KMS-11 (cell line): ENCODE data around the gene PRM1.
A peak's percentile ranks its signal among the peaks of the same experiment; 100 is the strongest.

Experiments used
- H2AFZ ChIP-seq: fragments of 200-600 bp; sonication (generic); 2 replicates; pipeline ENCODE4 v1.6.1; 2016; ENCODE audit warnings: antibody characterized with exemption, mixed run types, low read depth
- H3K27ac ChIP-seq: fragments of 200-600 bp; sonication (generic); 2 replicates; pipeline ENCODE4 v1.6.1; 2016; ENCODE audit warnings: mild to moderate bottlenecking, mixed run types
- H3K27me3 ChIP-seq: fragments of 200-600 bp; sonication (generic); 2 replicates; pipeline ENCODE4 v1.6.1; 2017; ENCODE audit warnings: mild to moderate bottlenecking, low read depth, mixed run types, moderate library complexity; ENCODE audit not compliant: insufficient read depth
- H3K36me3 ChIP-seq: fragments of 200-600 bp; sonication (generic); 2 replicates; pipeline ENCODE4 v1.6.1; 2017; ENCODE audit warnings: mild to moderate bottlenecking, mixed run types; ENCODE audit not compliant: insufficient read depth
- H3K4me1 ChIP-seq: fragments of 200-600 bp; sonication (generic); 2 replicates; pipeline ENCODE4 v1.6.1; 2016; ENCODE audit warnings: mild to moderate bottlenecking, low read depth, mixed run types; ENCODE audit not compliant: poor library complexity, severe bottlenecking
- H3K4me2 ChIP-seq: fragments of 200-600 bp; sonication (generic); 2 replicates; pipeline ENCODE4 v1.7.0; 2016; ENCODE audit warnings: mild to moderate bottlenecking, mixed run types
- H3K4me3 ChIP-seq: fragments of 200-600 bp; sonication (generic); IDR thresholded peaks from 2 replicates; pipeline ENCODE4 v1.6.1; 2017; ENCODE audit warnings: low read depth, low read length, mixed read lengths; ENCODE audit not compliant: insufficient read depth
- H3K79me2 ChIP-seq: fragments of 200-600 bp; sonication (generic); 2 replicates; pipeline ENCODE4 v1.6.1; 2016; ENCODE audit warnings: low read depth, mixed run types; ENCODE audit not compliant: insufficient read depth
- H3K9ac ChIP-seq: fragments of 200-600 bp; sonication (generic); 2 replicates; pipeline ENCODE4 v1.6.1; 2016; ENCODE audit warnings: mild to moderate bottlenecking, mixed run types
- H4K20me1 ChIP-seq: fragments of 200-600 bp; sonication (generic); 2 replicates; pipeline ENCODE4 v1.6.1; 2016; ENCODE audit warnings: mild to moderate bottlenecking, mixed run types; ENCODE audit not compliant: insufficient read depth
- CTCF ChIP-seq: fragments of 200-600 bp; sonication (generic); conservative IDR thresholded peaks from 2 replicates; pipeline ENCODE4 v1.6.1; 2017; ENCODE audit warnings: low read depth, mild to moderate bottlenecking, antibody characterized with exemption, low read length, moderate library complexity, mixed read lengths

Gene PRM1

GRCh38 chr16:11320170-11320569 lies 39.0 kb upstream of the PRM1 start:
- TF ChIP-seq CTCF: no peak
- Histone ChIP-seq H3K27ac (no peak overlapping the region), H3K27me3 (no peaks in the 10 kb centered on the region), H3K36me3 (no peaks in the 10 kb centered on the region), H3K4me1 (peaks cover 26% of the 10 kb centered on the region), H4K20me1 (no peaks in the 10 kb centered on the region), H3K9ac (no peak overlapping the region), H3K4me2 (peak overlapping the region; percentile 69), H2AFZ (no peak overlapping the region), H3K79me2 (no peaks in the 10 kb centered on the region), H3K4me3 (no peak overlapping the region)

DNA sequence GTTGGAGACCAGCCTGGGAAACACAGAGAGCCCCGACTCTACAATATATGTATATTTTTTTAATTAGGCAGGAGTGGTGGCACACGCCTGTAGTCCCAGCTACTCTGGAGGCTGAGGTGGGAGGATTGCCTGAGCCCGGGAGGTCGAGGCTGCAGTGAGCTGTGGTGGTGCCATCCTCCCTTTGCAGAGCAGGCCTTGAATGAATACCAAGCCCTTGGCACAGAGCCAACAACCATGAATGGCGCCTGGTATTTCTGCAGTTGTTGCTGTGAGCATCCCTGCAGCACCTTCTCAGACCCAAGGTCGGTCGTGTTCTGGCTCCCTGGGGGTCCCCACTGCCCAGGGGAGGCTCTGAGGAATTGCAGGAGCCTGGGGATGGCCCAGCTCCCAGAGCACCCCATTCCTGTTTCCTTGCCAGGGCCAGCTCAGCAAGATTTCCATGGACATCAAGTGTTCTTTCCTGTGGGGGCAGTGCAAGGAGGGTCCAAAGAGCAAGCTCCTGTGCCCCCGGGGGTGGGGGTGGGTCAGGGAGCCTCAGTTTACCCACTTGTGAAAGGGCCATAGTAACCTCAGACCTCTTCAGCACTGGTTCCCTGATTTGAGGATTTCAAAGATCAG lies 38.5 kb upstream of the PRM1 start:
- H3K79me2 ChIP-seq: no peaks in the 10 kb centered on the region
- no peak overlapping the region for H3K4me3 ChIP-seq
- no peak for TF ChIP-seq CTCF
- no peaks in the 10 kb centered on the region for H4K20me1 ChIP-seq
- H2AFZ ChIP-seq: no peak overlapping the region
- H3K4me1 ChIP-seq: peaks cover 28% of the 10 kb centered on the region
- no peaks in the 10 kb centered on the region for H3K36me3 ChIP-seq
- no peaks in the 10 kb centered on the region for H3K27me3 ChIP-seq
- no peak overlapping the region for H3K9ac ChIP-seq
- H3K4me2 ChIP-seq: peak overlapping the region; percentile 69
- H3K27ac ChIP-seq: peak overlapping the region; percentile 8; the same call in 1 of the 2 replicates

GRCh38 chr16:11318817-11319216 lies 37.7 kb upstream of the PRM1 start:
- Histone ChIP-seq H3K4me3 (no peak overlapping the region), H2AFZ (no peak overlapping the region), H3K36me3 (no peaks in the 10 kb centered on the region), H3K9ac (no peak overlapping the region), H3K79me2 (no peaks in the 10 kb centered on the region), H3K27ac (no peak overlapping the region), H3K4me2 (no peak overlapping the region), H3K4me1 (peaks cover 30% of the 10 kb centered on the region), H4K20me1 (no peaks in the 10 kb centered on the region), H3K27me3 (no peaks in the 10 kb centered on the region)
- TF ChIP-seq CTCF: no peak

GRCh38 chr16:11316331-11317015 lies 35.3 kb upstream of the PRM1 start:
- Histone ChIP-seq H3K4me1 (peaks cover 54% of the 10 kb centered on the region), H2AFZ (no peak overlapping the region), H3K79me2 (no peaks in the 10 kb centered on the region), H3K36me3 (no peaks in the 10 kb centered on the region), H3K27ac (no peak overlapping the region), H3K27me3 (no peaks in the 10 kb centered on the region), H3K9ac (no peak overlapping the region), H3K4me2 (no peak overlapping the region), H3K4me3 (no peak overlapping the region), H4K20me1 (no peaks in the 10 kb centered on the region)
- no peak for TF ChIP-seq CTCF
